ENCODE measurements around the gene SUCLG2.

SUCLG2 gene

DNA sequence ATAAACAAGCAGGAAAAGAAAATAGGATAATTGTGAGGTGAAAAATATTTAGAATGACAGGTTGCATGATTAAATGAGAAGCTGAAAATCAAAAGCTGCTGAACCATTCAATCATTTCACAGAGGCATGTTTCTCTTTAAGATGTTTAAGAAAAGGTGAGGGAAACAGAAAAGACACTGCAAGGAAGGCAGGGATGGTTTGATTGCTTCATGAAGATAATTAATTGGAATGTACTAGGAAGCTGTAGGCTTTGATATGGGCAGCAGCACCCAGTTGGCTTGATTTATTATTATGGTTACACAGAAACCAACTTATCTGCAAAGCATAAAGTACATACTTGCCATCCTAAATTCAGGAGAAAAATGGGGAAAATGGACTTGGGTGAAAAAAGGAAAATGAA is 234.6 kb downstream of the SUCLG2 start:
- TF ChIP-seq, protein P1, sequence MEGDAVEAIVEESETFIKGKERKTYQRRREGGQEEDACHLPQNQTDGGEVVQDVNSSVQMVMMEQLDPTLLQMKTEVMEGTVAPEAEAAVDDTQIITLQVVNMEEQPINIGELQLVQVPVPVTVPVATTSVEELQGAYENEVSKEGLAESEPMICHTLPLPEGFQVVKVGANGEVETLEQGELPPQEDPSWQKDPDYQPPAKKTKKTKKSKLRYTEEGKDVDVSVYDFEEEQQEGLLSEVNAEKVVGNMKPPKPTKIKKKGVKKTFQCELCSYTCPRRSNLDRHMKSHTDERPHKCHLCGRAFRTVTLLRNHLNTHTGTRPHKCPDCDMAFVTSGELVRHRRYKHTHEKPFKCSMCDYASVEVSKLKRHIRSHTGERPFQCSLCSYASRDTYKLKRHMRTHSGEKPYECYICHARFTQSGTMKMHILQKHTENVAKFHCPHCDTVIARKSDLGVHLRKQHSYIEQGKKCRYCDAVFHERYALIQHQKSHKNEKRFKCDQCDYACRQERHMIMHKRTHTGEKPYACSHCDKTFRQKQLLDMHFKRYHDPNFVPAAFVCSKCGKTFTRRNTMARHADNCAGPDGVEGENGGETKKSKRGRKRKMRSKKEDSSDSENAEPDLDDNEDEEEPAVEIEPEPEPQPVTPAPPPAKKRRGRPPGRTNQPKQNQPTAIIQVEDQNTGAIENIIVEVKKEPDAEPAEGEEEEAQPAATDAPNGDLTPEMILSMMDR (IDR thresholded peaks at IDR 0.05; ENCODE audit: control insufficient read depth, insufficient read depth, low read depth, low read length, missing control alignments) = no peak
- no peak overlapping the region for H3K4me3 ChIP-seq (ENCODE audit: control insufficient read depth, low read depth, low read length)
- DNase-seq (ENCODE audit: low read depth) = no peak

DNA sequence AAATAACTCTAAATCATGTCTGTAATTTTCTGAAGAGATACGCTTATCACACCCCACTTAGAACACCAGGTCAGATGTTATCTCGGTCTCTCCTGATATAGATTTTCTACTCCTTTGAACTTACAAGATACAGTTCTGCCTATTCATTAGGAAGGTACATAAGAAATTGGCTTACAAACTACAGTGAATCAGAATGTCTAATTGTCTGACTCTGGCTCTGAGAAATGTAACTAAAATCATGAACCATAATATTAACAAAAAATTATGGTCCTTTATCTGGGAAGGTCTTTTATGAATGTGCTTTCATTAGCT is 235.2 kb downstream of the SUCLG2 start:
- TF ChIP-seq, protein P1 (IDR thresholded peaks at IDR 0.05; ENCODE audit: control insufficient read depth, insufficient read depth, low read depth, low read length, missing control alignments) = no peak
- no peak overlapping the region for H3K4me3 ChIP-seq (ENCODE audit: control insufficient read depth, low read depth, low read length)
- DNase-seq (ENCODE audit: low read depth) = no peak

DNA sequence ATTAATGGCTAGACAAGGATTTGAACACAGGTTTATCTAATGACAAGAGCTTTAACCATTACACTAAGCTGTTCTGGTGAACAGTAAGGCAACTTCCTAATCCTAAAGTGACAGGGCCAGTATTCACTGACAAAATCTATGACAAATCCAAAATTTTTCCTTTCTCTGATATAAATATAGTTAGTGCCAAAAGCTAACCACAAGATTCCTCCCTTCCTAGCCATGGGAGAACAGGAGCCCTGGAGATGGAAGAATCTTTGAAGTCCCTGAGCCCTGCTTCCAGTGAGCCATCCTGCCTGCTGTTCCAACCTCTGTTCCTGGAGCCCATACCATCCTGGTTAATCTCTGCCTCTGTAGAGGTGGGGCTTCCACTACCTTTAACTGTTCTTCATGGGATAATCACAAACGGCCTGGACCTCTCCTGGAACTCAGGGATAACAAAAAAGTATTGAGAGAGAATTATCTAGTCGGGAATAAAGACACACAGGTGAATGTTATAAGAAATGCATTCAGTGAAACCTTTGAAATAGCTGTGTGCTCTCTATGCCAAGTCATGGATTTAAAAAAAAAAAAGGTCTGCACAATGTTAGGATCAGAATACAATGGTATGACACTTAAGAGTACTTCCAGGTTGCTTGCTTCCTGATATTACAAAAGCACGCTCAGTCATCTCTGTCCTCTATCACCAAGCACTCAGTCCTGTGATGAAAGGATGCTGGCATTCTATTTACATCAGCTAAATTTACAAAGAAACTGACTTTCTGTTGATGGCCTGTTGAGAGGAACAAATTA is 235.8 kb downstream of the SUCLG2 start:
- TF ChIP-seq, protein P1 (IDR thresholded peaks at IDR 0.05; ENCODE audit: control insufficient read depth, insufficient read depth, low read depth, low read length, missing control alignments) = no peak
- H3K4me3 ChIP-seq (ENCODE audit: control insufficient read depth, low read depth, low read length) = no peak overlapping the region
- DNase-seq (ENCODE audit: low read depth) = no peak

DNA sequence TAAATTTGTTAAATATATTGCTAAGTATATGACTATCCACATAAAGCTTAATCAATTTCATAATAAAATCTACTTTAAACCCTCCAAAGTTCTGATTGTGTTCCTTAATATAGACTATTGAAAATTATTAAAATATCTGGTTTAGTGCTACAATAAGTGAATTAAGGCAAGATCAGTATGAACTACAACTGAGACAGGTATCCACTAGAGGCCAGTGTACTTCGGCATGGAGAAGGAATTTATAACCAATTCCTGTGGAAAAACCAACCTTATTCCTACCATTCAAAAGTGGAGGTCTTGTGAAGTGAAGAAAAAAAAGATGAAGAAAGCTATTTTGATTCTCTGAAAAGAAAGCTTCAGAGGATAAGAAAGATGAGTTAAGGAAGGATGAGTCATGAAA is 237.7 kb downstream of the SUCLG2 start:
- H3K4me3 ChIP-seq (ENCODE audit: control insufficient read depth, low read depth, low read length) = no peak overlapping the region
- no peak for DNase-seq (ENCODE audit: low read depth)
- TF ChIP-seq, protein P1 (IDR thresholded peaks at IDR 0.05; ENCODE audit: control insufficient read depth, insufficient read depth, low read depth, low read length, missing control alignments) = no peak

DNA sequence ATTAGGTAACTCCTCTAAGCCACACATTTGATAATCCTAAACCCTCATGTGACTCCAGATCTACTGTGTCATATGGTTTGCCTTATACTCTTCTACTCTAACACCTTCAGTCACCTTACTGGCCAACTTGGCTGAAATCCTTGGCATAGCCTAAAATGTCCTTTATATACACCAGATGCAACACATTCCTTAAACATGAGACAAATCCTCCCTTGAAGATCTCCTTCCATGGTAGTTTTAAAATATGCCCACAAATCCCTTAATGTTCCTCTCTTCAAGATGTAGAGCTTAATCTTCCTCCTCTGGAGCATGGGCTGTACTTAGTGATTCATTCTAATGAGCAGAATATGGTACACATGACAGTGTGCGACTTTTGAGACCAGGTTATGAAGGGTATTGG is 238.9 kb downstream of the SUCLG2 start:
- DNase-seq (ENCODE audit: low read depth) = peak; percentile 11
- TF ChIP-seq, protein P1 (IDR thresholded peaks at IDR 0.05; ENCODE audit: control insufficient read depth, insufficient read depth, low read depth, low read length, missing control alignments) = no peak
- no peak overlapping the region for H3K4me3 ChIP-seq (ENCODE audit: control insufficient read depth, low read depth, low read length)

DNA sequence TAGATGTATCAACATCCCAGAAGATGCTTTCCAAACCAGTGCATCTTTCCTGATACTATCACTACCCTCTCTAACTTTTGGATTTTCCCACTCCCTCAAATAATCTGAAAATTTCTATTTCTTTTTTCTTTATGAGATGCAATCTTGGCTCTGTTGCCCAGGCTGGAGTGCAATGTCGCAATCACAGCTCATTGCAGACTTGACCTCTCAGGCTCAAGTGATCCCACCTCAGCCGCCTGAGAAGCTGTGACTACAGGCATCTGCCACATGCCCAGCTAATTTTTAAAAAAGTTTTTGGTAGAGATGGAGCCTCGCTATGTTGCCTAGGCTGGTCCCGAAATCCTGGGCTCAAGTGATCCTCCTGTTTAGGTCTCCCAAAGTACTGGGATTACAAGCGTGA is 239.7 kb downstream of the SUCLG2 start:
- no peak overlapping the region for H3K4me3 ChIP-seq (ENCODE audit: control insufficient read depth, low read depth, low read length)
- no peak for DNase-seq (ENCODE audit: low read depth)
- TF ChIP-seq, protein P1 (IDR thresholded peaks at IDR 0.05; ENCODE audit: control insufficient read depth, insufficient read depth, low read depth, low read length, missing control alignments) = no peak
